Myocyte (in vitro differentiated cells): ENCODE measurements around the gene CATSPER3. TPM values are rescaled to one million over a fixed set of nuclear protein-coding genes. Genes with fewer than 3 reads are reported as not detected.

Experiments used
- DNase-seq: peaks from one replicate; pipeline ENCODE4 v3.0.0-alpha.2; 2012; ENCODE audit warnings: low read depth
- total RNA-seq: library from RNA; depleted of rRNA; stranded (reverse); fragments of >200 nt; gene quantifications from 2 replicates; pipeline ENCODE4 v1.2.3, GENCODE V29; 2014

Gene CATSPER3
- total RNA-seq, 1 donor from 2014 or later: not detected

DNA sequence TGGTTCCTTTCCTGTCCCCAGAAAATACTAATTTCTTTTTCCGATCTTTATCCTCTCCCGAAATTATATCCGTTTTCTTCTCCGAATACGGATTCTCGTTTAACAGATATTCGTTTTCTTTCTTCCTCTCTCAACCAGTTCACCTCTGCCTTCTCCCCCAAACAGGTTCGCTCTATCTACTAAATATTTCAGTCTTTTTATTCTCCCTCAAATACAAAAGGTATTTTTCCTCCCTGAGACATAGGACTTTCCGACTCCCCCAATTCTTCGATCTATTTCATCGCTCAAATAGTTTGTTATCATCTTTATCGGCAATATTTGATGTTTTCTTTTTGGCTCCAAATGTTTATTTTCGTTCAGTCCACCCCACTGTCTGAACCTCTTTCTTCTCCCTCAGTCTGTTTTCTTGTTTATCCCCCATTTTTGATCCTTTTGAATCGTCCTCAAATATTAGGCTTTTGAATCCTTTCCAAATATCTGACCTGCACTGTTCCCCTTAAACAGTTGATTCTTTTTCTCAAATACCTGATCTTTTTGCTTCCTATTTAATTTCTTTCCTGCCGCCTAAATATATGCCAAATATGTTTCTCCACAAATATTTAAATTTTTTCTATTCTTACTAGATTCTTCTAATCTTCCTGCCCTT, 61.9 kb downstream of the CATSPER3 start:
- DNase-seq: no peak

DNA sequence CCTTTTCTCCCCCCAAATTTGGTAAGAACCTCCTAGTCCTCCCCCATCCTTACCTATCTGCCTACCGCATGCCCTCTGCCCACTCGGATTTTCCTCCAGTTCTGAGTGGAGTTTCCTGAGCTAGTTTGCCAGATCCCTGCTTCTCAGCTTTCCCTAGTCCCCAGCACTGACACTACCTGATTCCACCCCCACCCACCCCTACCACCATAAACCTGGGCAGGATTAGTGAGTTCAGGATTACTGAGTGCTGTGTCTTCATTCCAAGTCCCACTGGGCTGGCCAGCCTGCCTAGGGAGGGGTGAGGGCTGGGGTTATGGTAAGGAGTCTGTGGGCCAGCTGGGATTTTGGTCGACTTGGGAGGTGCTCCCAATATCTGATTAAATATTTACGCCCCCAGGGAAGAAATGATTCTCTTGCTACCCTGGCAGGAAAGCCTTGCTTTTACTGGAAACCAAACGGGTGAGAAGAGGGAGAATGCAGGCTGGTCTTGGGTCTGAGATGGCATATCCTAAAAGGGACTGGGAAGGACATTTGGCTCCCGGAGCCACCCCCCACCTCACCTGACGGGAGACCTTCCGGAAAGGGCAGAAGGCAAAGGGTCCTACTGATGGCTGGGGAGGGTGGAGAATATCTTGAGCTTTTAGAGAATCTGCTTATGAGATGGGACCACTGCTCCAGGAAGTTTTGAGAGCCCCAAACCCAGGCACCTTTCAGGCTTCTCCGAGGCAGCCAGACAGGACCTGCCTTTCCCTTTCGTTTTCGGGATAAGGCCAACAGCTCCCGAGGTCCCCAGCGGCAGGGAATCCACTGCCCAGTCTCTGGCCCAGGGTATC, 62.6 kb downstream of the CATSPER3 start:
- no peak for DNase-seq

DNA sequence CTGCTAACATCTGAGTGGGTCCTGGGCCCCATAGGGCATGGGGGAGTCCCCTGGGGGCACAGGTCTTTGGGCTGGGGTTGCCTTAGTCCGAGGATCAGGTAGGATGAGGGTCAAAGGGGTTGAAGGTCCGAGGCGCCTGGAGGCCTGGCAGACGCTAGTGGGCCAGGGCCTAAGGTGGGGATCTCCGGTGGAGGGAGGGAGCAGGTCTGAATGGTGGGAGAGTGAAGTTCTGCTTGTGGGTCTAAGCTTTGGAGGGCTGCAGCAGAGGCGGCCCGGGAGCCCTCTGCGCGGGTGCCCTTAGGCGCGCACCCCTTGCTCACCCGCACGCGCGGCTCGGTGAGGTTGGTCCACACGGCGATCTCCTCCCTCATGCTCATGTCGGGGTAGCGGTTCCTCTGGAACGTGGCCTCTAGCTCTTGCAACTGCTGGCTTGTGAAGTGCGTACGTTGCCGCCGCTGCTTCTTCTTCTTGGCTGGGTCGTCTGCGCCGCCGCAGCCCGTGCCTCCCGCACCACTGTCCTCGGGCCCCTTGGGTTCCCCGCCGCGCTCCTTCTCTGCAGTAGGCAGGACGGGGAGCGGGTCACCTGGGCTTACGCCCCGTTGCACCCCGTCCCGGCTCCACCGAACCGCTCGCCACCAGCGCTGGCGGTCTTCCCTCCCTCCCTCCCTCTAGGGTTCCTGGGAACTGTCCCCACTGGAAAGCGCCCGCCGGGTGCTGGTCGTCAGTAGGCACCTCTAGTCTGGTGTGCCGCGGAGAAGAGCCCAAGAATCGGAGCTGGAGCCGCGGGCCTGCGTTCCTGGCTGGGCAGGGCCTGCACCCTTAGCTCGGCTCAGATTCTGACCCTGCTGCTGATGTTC, 63.5 kb downstream of the CATSPER3 start:
- DNase-seq: no peak

DNA sequence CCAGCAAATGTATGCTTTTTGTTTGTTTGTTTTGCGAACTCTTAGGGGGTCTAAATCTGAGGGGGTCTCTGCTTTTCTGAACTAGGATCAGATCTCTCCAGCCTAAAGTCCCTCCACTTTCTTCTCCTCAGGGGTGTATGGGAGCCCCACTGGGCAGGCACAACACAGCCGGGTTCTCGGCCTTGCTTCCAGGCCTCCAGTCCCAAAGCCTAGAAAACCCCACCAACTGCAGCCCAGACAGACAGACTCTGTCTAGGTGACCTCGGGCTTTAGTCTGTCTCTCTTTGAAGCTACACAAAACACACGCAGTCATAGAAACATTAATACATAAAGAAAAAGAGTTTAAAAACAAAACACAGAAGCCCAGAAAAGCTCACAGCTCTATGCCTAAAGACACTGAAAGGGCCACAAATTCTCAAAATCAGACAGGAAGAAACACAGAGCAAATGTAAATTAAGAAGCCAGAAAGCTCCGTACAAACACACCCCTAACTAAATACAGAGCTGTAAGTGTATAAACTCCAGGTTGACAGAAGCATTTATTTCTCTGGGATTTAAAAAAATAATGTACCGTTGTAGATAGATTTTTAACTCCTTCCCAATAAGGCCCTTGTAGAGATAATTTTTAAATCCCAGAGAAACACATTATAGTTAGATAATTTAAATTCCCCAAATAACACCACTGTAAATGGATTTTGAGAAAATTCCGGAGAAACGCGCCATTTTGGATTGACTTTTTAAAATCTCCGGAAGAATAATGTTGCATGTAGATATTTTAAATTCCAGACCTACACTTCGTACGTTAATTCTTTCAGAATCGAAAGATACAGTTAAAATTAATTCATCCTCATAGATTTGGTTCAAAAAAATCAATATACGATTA, 64.3 kb downstream of the CATSPER3 start:
- no peak for DNase-seq

DNA sequence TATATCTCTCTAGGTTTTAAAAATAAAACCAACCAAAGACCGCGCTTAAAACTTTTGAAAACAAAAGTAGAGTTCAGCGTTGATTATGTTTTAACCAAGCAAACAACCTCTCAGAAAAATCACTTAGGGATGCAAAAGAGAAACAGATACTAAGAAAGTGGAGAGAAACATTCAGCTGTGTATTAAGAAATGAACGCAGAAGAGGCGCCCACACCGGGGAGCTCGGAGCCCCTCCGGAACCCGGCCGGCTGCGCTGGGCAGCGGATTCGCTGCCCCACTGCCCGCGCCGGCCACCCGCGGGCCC, 64.9 kb downstream of the CATSPER3 start:
- DNase-seq: no peak

DNA sequence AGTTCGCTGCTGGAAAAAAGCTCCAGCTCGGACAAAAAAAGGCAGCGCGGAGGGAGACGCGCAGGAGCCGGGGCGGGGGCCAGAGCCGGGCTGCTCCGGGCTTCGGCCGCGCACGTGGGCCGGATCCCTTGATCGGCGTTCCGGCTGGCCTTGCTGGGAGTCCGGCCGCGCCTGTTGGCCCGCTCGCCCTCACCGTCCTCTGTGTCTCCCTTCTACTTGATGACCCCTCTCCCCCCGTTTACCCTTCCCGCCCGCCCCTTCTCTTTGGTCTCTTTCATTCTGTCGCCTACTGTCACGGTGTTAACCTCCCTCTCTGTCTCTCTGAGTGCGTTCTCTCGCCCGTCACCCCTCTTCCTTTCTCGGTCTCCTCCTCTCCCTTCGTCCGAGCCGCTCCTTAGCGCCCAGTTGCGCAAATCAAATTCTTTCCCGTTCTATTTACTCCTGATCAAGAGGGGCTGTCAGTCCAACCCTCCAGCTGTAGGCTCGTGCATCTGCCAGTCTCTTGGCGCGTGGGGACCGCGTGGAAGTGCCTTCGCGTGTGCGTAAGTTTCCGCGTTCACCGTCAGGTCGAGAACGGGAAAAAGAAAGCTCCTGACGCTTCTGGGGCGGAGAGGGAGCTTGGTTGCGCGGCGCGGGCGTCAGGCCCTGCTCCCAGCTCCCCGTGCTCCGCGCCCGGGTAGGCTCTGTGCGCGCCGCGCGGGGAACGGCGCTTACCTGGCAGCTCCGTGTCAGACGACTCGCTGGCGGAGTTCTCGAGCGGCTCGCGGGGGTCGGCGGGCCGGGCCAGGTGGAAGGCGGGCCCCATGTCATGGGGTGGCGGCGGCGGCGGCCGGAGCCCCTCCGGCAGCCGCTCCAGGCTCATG, 65.5 kb downstream of the CATSPER3 start:
- peak; percentile 43 for DNase-seq

DNA sequence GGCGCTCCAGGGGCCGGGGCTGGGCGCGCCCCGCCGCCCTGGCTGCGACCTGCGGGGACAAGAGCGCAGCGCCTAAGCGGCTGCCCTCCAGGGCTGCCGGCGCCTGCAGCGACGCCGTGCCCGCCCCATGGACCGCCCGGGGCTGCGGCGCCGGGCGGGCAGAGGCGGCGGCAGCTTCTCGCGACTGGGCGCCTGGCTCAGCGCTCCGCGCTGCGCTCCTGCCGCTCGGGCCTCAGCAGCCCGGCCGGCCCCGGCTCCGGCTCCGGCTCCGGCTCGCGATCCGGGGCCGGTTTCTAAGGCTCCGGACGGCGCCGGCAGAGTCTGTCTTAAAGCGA, 66.2 kb downstream of the CATSPER3 start, which contains the start of gene PITX1:
PITX1 (minus strand) TSS at position 328 of the 335 bp plus-strand sequence. CDS start 347 bp downstream, outside the sequence.
- DNase-seq: no peak

DNA sequence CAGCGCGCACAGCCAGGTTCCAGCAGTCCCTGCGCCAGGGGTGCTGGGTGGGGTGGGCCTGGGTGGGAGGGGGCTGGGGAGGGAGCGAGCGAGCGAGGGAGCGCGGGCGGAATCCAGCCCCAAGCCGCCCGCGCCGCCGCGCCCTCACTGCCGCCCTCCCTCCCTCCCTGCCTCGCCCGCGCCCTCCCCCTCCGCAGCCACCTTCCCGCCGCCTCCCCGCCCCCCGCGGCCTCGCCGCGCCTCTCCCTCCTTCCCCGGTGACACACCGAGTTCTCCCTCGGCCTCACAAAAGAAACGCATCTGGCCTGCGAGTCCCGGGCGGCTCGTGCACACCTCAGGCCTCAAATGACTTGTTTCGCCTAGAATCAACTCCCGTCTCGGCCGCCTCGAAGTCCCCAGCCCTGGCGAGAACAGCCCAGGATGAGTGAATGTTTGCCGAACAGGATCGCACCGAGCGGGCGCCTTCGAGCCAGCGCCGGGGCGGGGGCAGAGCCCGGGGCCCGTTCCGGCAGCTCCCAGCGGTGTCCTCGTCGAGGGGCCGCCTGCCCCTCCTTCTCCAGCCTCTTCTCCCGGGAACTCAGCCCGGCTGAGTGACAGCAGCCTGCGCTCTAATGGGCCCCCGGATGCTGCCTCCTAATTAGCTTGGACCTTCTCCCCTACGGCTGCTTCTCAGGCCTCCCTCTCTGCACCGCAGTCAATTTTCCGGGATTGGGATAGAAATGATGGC, 66.7 kb downstream of the CATSPER3 start:
- DNase-seq: peak; percentile 45

DNA sequence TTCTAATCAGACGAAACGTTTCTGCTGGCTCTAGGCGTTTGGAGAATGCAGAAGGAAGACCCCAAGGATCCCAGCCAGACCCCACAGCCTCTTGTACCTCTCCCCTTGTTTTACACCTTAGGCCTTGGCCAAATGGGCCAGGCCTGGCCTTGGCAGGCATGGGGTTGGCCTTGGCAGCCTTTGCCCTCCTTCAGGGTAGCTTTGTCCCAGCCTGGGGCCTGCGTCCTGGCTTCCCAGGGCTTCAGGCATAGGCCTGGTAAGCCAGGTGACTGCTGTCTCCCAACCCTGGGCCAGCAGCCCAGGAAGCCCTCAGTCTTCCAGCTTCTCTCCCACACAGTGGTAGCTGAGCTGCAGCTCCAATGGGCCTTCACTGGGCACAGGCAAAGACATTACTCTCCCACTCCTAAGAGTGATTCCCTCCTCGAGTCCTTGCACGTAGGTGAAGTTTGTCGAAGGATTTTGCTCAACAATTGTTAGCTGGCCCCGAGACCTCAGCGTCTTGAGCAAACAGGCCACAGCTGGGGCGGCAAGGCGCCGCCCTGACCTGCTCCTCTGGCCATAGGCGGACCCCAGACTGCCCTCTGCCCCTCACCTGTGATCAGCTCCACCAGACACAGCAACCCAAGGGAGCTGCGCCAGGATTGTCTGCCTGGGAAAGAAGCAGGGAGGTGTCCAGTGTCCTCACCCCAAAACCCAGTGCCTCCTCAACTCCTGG, 67.4 kb downstream of the CATSPER3 start:
- no peak for DNase-seq

DNA sequence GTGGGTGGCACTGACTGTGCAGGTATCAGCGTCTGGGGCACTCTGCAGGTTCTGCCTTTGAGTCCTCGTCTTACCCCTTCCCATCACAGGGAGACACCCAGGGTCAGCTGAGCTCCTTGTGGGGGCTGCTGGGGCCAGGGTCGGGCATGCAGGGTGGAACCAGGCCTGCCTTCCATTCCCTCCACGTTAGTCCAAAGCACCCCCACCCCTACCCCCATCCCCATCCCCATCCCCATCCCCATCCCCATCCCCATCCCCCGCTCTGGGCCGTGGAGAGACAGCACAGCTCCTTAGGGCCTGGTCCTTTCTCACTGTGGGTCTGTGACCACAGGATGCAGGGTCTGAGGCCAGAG, 67.9 kb downstream of the CATSPER3 start:
- DNase-seq: no peak

DNA sequence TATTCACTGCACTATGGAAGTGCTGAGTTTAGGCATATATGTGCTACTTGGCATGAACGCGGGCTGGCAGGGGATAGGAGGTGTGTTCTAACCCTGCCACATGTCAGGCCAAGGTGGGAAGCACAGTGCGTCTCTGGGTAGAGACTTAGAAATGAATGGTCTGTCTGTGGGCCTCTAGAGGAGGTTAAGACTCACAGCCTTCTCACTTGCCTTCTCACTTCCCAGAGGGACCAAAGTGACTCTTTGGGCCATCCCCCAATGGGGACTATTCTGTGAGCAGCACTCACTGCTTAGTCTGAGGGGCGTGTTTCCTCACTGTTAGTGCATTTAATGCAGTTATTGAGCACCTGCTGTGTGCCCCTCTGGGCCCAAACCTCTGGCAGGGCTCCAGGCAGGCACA, 68.7 kb downstream of the CATSPER3 start:
- DNase-seq: no peak

DNA sequence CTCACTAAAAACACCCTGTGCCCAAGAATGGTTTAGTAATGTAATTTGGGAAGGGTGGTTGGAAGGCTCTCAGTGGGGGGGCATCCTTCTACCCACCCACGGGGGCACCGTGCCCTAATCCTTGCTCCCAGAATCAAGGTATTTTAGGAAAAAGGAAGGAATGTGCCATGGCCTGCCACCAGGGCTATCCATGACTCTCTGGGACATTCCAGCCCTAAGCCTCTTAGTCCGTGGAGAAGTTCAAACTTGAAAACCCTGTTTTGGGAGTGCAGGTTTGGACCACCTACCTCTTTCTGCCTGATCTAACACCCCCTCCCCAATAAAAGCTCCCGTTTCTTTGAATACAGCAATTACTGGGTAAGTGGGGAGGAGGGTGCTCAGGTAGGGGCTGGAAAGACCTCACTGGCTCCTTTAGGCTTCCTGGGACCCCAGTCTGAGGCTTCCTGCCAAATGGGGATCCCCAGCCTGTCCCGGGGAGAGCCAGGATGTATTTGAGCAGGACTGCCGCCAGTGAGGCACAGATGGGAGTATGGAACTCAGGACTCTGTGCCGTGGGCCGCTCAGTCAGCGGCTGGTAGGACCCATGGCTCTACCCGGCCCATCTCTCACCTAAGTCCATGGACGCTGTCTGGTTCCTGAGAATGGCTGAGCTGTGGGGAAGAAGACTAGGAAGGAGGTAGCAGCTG, 70.0 kb downstream of the CATSPER3 start:
- no peak for DNase-seq

DNA sequence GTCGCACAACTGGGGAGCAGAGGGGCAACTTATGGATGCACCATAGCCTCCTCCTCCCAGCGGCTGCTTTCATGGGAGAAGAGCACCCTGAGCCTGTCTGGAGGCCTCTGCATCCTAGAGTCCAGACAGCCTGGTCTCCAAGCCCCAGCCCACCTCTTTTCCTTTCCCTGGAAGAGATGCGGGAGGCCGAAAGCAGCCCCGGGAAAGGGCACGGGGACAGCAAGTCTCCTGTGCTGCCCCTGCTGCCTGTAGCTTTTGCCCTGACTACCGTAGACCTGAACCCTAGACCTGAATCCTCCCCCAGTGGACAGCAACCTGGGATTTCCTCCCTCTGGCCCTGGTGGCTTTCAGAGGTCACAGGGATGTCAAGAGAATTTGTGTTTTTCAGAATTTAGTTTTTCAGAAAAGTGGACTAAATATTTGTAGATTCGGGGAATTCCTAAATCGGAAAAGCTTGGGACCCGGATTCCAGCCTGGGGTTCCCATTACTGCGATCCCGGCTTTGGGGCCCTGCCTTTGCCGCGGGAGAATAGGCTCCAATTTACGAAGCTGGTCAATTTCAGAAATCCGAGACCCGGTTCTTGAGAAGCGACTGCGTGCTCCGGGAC, 70.6 kb downstream of the CATSPER3 start:
- no peak for DNase-seq

DNA sequence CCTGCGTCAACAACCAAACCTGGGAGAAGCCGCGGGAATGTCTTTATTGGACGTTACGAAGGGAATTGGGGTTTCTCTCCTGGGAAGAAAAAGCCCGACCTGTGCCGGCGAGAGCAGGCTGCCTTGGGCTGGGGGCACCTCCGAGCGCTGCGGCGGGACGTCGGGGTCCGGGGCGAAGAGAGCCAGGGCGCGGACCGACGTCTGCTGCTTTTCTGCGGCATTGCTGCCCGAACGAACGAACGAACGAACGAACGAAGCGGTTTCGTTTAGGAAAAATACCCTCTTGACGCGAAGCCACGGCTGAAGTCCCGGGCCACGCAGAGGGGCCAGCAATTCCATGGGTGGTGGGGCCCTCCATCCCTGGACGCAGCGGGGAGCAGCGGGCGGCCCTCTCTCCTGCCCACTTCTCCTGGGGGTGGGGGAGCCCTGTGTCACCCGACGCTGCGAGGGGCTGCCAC, 71.1 kb downstream of the CATSPER3 start:
- no peak for DNase-seq

DNA sequence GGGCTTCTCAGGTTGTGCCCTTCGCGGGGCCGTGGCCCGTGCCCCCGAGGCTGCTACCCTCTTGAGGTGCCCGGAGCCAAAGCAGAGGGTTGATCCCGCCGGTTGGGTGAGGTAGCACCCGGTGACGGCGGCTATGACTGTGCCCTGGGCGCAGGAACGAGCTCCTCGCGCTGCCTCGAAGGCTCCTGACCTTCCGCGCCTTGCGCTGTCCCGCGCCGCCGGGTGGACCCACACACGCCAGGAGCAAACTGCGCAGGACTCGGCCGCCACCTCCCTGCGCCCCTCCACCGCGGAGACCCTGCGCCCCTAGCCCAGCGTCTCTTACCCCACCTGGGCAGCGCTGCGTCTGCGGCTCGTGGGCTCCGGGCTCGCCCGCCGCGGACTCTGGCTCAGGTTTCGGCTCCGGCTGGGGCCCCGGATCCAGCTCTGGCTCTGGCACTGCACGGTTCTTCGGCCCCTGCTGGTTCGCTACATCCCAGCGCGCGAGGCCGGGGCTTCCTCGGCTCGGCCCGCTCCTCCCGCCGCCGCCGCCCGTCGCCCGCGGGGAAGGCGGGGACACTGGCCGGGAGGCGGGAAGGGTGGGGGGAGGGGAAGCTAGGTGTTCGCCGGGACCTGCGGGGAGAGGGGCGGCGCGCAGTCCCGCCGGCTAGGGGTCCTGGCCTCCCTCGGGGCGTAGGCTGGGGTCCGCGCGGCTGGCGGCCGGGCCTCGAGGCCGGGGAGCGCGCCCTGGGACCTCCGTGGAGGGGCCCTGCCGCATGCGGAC, 71.7 kb downstream of the CATSPER3 start:
- no peak for DNase-seq

DNA sequence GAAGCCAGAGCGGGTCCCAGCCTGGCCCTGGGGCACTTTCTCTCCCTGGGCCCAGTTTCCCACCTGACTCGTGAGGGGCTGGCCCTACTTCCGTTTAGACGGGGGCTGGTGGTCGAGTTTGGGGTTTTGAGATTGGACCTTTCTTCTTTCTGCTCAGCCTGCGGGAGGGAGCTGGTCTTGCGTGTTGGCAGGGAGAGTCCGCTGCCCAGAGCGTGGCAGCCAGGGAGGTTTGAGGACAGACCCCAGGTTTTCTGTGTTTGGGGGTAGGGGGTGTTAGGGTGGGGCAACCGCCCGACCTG, 72.3 kb downstream of the CATSPER3 start:
- DNase-seq: no peak
